Measurements from ENCODE around the gene MN1. TPM values are rescaled to one million over a fixed set of nuclear protein-coding genes. Genes with fewer than 3 reads are reported as not detected.

Gene MN1
- total and polyA plus RNA-seq, 2 of the 8 experiments (the other 6 are each of a cell fraction or from before 2014, with no cell fraction given), result 3.1 to 4.9 TPM

DNA sequence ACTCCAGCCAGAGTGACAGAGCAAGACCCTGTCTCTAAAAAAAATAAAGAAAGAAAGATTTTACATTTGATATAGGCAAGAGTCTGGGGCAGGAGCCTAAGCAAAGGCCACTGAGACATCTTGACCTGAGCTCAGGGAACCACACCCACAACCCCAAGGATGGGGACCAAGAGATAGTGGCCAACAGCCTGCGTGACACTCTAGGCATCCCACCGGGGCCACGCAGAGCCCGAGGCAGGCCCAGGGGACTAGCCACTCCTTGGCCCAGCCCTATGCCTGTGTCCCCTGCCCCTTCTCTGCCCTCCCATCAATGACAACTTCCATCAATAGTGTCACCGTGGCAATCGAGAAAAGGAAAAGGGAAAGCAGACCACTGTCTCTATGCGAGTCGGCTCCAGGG, 41.1 kb downstream of the MN1 start:
- FAIRE-seq (no peak), DNase-seq (ENCODE audit: low read depth in 1 of 2, low spot score in 2 of 2) (no peak)
- no peak overlapping the region for H4K8ac ChIP-seq (ENCODE audit: extremely low read depth, insufficient read depth, low read length)
- H2AFZ ChIP-seq (ENCODE audit: low read length), result no peak overlapping the region
- H3K23ac ChIP-seq (ENCODE audit: insufficient read length), result no peak overlapping the region
- no peak overlapping the region for H2BK20ac ChIP-seq (ENCODE audit: low read length)
- POLR2A ChIA-PET (ENCODE audit: partially characterized antibody), result interaction anchor here (0.7 to 0.9 kb wide), 2 partner anchors 13 to 15 kb away, joined by 3 to 4 read pairs; no protein-coding TSS in a partner anchor
- no peak overlapping the region for H3K56ac ChIP-seq (replicated peaks; ENCODE audit: insufficient read length, low read depth, low read length)
- H2BK12ac ChIP-seq (ENCODE audit: low read depth, low read length), result no peak overlapping the region
- no peak overlapping the region for H3K14ac ChIP-seq (ENCODE audit: insufficient read length)
- H4K91ac ChIP-seq (replicated peaks; ENCODE audit: insufficient read length, low read length), result no peak overlapping the region
- peaks cover 4% of the 10 kb centered on the region for H3K79me1 ChIP-seq (ENCODE audit: low read depth, low read length)
- H2AK5ac ChIP-seq (ENCODE audit: low read depth, low read length), result no peak overlapping the region
- no peak overlapping the region for H3K4me3 ChIP-seq (ENCODE audit: extremely low read depth in 1 of 4, insufficient read depth in 2 of 4, low read depth in 3 of 4, low read length in 4 of 4)
- no peak overlapping the region for H2BK15ac ChIP-seq (ENCODE audit: low read length)
- no peaks in the 10 kb centered on the region for H3K79me2 ChIP-seq (ENCODE audit: control insufficient read depth in 1 of 2, insufficient read depth in 2 of 2, low read length in 2 of 2)
- H2BK5ac ChIP-seq (ENCODE audit: low read depth, low read length), result no peak overlapping the region
- no peaks in the 10 kb centered on the region for H4K20me1 ChIP-seq (replicated peaks in 1 of 2; ENCODE audit: control insufficient read depth in 1 of 2, insufficient read depth in 2 of 2, low read length in 2 of 2)
- TF ChIP-seq TAF7 (optimal IDR thresholded peaks at IDR 0.05; ENCODE audit: borderline replicate concordance, low read depth, low read length), result no peak
- TF ChIP-seq CEBPB (IDR thresholded peaks at IDR 0.05; ENCODE audit: low read depth, low read length), result no peak
- TF ChIP-seq, protein P1, sequence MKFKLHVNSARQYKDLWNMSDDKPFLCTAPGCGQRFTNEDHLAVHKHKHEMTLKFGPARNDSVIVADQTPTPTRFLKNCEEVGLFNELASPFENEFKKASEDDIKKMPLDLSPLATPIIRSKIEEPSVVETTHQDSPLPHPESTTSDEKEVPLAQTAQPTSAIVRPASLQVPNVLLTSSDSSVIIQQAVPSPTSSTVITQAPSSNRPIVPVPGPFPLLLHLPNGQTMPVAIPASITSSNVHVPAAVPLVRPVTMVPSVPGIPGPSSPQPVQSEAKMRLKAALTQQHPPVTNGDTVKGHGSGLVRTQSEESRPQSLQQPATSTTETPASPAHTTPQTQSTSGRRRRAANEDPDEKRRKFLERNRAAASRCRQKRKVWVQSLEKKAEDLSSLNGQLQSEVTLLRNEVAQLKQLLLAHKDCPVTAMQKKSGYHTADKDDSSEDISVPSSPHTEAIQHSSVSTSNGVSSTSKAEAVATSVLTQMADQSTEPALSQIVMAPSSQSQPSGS (IDR thresholded peaks at IDR 0.05; ENCODE audit: low read length), result no peak
- no peak for TF ChIP-seq CHD2 (IDR thresholded peaks at IDR 0.05; ENCODE audit: low read length)
- no peak for TF ChIP-seq RBBP5 (IDR thresholded peaks at IDR 0.05; ENCODE audit: borderline replicate concordance, low read depth, low read length)
- TF ChIP-seq RXRA (IDR thresholded peaks at IDR 0.05; ENCODE audit: insufficient read depth, low read depth, low read length), result no peak
- TF ChIP-seq EZH2 (IDR thresholded peaks at IDR 0.05; ENCODE audit: low read depth, low read length, severe bottlenecking), result no peak
- no peak for TF ChIP-seq CBX5 (IDR thresholded peaks at IDR 0.05; ENCODE audit: low read depth, low read length)
- TF ChIP-seq, protein P2, sequence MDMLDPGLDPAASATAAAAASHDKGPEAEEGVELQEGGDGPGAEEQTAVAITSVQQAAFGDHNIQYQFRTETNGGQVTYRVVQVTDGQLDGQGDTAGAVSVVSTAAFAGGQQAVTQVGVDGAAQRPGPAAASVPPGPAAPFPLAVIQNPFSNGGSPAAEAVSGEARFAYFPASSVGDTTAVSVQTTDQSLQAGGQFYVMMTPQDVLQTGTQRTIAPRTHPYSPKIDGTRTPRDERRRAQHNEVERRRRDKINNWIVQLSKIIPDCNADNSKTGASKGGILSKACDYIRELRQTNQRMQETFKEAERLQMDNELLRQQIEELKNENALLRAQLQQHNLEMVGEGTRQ (IDR thresholded peaks at IDR 0.05; ENCODE audit: low read length), result no peak
- TF ChIP-seq POLR2A (IDR thresholded peaks at IDR 0.05; ENCODE audit: control extremely low read depth in 1 of 2, low read depth in 2 of 2, low read length in 2 of 2), result no peak
- no peak overlapping the region for H3K18ac ChIP-seq (ENCODE audit: extremely low read depth, low read length)
- H4K5ac ChIP-seq (ENCODE audit: insufficient read length, low read depth, low read length), result no peak overlapping the region
- WGBS, 2 experiments (ENCODE audit: extremely low coverage in 1 of 2, insufficient coverage in 1 of 2, insufficient read length in 1 of 2, insufficient replicate concordance in 2 of 2, low coverage in 1 of 2, low lambda C conversion rate in 2 of 2, missing lambda C conversion rate in 1 of 2), result 92% methylated on average over 8 of the region's 8 CpGs; no CpG with 5 or more reads in 1 of the 2 experiments
- H3K4ac ChIP-seq (replicated peaks; ENCODE audit: insufficient read length, low read depth, low read length), result no peak overlapping the region
- no peak overlapping the region for H2BK120ac ChIP-seq (replicated peaks; ENCODE audit: low read depth, low read length)
- CTCF ChIA-PET (ENCODE audit: partially characterized antibody), result interaction anchor here (0.5 to 1.1 kb wide), 3 partner anchors 12 to 1195 kb away, joined by 3 to 4 read pairs (median 3); no protein-coding TSS in a partner anchor
- no peaks in the 10 kb centered on the region for H3K36me3 ChIP-seq (ENCODE audit: control insufficient read depth in 2 of 4, insufficient read depth in 4 of 4, low read length in 3 of 4)
- no peaks in the 10 kb centered on the region for H3K9me3 ChIP-seq (ENCODE audit: insufficient read depth in 2 of 2, low read depth in 1 of 2, low read length in 1 of 2)
- no peak overlapping the region for H3K27ac ChIP-seq (ENCODE audit: low read depth, low read length)
- no peaks in the 10 kb centered on the region; the same call in 1 of the 2 replicates for H3K23me2 ChIP-seq (ENCODE audit: low read depth, low read length)
- no peak overlapping the region for H3K9ac ChIP-seq (replicated peaks in 1 of 4; ENCODE audit: extremely low read depth in 1 of 4, low read depth in 3 of 4, low read length in 3 of 4)
- no peak overlapping the region for H3K4me2 ChIP-seq (ENCODE audit: insufficient read depth in 1 of 2, low read depth in 2 of 2, low read length in 2 of 2)
- H3K27me3 ChIP-seq (replicated peaks in 1 of 4; ENCODE audit: control insufficient read depth in 3 of 4, extremely low read depth in 1 of 4, insufficient read depth in 3 of 4, low read length in 3 of 4), result no peaks in the 10 kb centered on the region
- peaks cover 0 to 6% (median 1%) of the 10 kb centered on the region in 4 experiments; a peak in 3 of 7 replicates for H3K4me1 ChIP-seq (replicated peaks in 1 of 4; ENCODE audit: control insufficient read depth in 3 of 4, insufficient read depth in 4 of 4, low read length in 3 of 4)
